ENCODE measurements around the gene BAX.
"Not testable (repeated sequence)": the region's sequence is repeated elsewhere in the genome, so short reads cannot be mapped to it uniquely, and the experiment has no call there.

BAX gene

DNA sequence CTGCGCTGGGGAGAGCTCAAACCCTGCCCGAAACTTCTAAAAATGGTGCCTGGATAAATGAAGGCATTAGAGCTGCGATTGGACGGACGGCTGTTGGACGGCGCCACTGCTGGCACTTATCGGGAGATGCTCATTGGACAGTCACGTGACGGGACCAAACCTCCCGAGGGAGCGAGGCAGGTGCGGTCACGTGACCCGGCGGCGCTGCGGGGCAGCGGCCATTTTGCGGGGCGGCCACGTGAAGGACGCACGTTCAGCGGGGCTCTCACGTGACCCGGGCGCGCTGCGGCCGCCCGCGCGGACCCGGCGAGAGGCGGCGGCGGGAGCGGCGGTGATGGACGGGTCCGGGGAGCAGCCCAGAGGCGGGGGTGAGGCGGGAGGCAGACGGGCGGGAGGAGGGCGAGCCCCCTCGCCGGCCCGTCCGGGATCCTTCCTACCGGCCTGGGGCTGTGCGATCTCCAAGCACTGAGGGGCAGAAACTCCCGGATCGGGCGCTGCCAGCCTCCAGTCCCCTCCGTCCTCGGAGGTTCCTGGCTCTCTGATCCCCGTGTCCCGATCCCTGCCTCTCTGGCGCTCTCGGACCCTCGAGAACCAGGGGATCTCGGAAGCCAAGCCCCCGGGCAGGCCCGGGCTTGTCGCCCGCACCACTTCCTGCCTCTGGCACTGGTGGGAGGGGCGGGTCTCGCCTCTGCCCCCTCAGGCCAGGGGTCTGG lies at the start of gene BAX:
BAX (plus strand) TSS at position 281 of the 713 bp plus-strand sequence; CDS start at position 335, 54 bp downstream.
- peak; percentile 63 for DNase-seq (ENCODE audit: low read depth)
- H3K4me3 ChIP-seq (ENCODE audit: control insufficient read depth, low read depth, low read length) = peak within 1 kb of the TSS; percentile 83
- no peak for TF ChIP-seq CTCF (IDR thresholded peaks at IDR 0.05; ENCODE audit: control insufficient read depth, insufficient read depth, low read depth, low read length, missing control alignments)

- no peak for TF ChIP-seq CTCF (IDR thresholded peaks at IDR 0.05; ENCODE audit: control insufficient read depth, insufficient read depth, low read depth, low read length, missing control alignments)
- H3K4me3 ChIP-seq (ENCODE audit: control insufficient read depth, low read depth, low read length) = no peak overlapping the region
- no peak for DNase-seq (ENCODE audit: low read depth)
Observed at GRCh38 chr19:48905664-48906063, 49.0 kb upstream of the BAX start.

DNA sequence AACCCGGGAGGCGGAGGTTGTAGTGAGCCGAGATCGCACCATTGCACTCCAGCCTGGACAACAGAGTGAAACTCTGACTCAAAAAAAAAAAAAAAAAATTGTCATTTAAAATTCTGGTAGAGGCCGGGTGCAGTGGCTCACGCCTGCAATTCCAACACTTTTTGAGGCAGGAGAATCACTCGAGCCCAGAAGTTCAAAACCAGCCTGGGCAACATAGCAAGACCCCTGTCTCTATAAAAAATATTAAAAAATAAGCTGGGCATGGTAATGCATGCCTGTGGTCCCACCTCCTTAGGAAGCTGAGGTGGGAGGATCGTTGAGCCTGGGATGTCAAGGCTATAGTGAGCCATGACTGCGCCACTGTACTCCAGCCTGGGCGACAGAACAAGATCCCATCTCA lies 48.4 kb upstream of the BAX start:
- TF ChIP-seq CTCF (IDR thresholded peaks at IDR 0.05; ENCODE audit: control insufficient read depth, insufficient read depth, low read depth, low read length, missing control alignments) = no peak
- H3K4me3 ChIP-seq (ENCODE audit: control insufficient read depth, low read depth, low read length) = no peak overlapping the region
- no peak for DNase-seq (ENCODE audit: low read depth)

GRCh38 chr19:48907671-48908070 lies 47.0 kb upstream of the BAX start:
- TF ChIP-seq CTCF (IDR thresholded peaks at IDR 0.05; ENCODE audit: control insufficient read depth, insufficient read depth, low read depth, low read length, missing control alignments) = no peak

GRCh38 chr19:48909424-48910077 lies 45.1 kb upstream of the BAX start:
- not testable (repeated sequence) for H3K4me3 ChIP-seq (ENCODE audit: control insufficient read depth, low read depth, low read length); DNase-seq (ENCODE audit: low read depth)

More at GRCh38 chr19:48907671-48908070, 47.0 kb upstream of the BAX start:
- no peak overlapping the region for H3K4me3 ChIP-seq (ENCODE audit: control insufficient read depth, low read depth, low read length)
- no peak for DNase-seq (ENCODE audit: low read depth)

GRCh38 chr19:48910803-48911202 lies 43.9 kb upstream of the BAX start:
- TF ChIP-seq CTCF (IDR thresholded peaks at IDR 0.05; ENCODE audit: control insufficient read depth, insufficient read depth, low read depth, low read length, missing control alignments) = no peak
- DNase-seq (ENCODE audit: low read depth) = no peak

GRCh38 chr19:48913114-48913889 lies 41.4 kb upstream of the BAX start:
- TF ChIP-seq CTCF (IDR thresholded peaks at IDR 0.05; ENCODE audit: control insufficient read depth, insufficient read depth, low read depth, low read length, missing control alignments) = no peak
- H3K4me3 ChIP-seq (ENCODE audit: control insufficient read depth, low read depth, low read length) = no peak overlapping the region
- no peak for DNase-seq (ENCODE audit: low read depth)

More at GRCh38 chr19:48910803-48911202, 43.9 kb upstream of the BAX start:
- no peak overlapping the region for H3K4me3 ChIP-seq (ENCODE audit: control insufficient read depth, low read depth, low read length)
